GM12874 (cell line): ENCODE measurements around the gene PHYKPL.

Source experiments
- CTCF ChIP-seq: IDR thresholded peaks from 2 replicates; pipeline ENCODE4 v1.5.1; 2011; ENCODE audit warnings: low read depth, mild to moderate bottlenecking, control low read depth, low read length, moderate library complexity; ENCODE audit not compliant: insufficient read depth

PHYKPL gene

GRCh38 chr5:178277866-178278265 is 45.3 kb upstream of the PHYKPL start:
- TF ChIP-seq CTCF: no peak

DNA sequence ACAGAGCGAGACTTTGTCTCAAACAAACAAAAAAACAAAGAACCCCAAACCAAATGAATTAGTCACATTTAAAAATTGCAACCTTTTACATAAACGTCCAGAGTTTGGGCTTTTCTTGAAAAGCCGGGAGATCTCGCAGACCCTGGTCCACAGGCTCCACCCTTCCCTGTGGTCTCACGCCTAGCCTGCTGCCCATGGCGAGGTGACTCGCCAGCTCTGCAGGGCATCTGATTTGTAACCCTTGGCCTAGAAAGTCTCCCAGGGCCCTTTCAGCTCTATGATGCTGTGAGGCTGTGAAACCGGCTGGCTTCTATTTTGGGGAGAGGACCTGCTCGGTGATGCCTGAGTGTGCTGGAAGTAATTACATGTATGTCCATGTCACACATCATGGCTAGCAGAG is 44.7 kb upstream of the PHYKPL start:
- TF ChIP-seq CTCF: no peak

GRCh38 chr5:178274781-178275537 is 42.4 kb upstream of the PHYKPL start:
- no peak for TF ChIP-seq CTCF

GRCh38 chr5:178273665-178274541 is 41.3 kb upstream of the PHYKPL start:
- TF ChIP-seq CTCF: no peak

DNA sequence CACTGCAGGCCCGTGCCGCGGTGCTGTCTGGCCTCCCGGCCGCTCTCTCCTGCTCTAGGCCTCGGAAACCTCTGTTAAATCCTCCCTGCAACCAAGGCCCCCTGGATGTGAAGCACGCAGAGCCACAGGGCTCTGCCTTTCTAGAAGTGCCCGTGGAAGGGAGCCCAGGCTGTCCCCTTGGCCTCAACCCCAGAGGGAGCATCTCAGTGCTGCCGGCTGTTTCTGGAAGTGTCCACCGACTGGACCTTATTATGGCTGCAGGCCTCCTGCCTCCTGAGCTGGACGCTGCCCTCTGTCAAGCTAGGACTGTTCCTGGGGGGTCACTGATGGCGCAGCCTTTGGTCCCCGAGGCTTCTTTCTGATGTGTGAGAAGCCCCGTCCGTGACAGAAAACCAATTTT is 40.4 kb upstream of the PHYKPL start:
- no peak for TF ChIP-seq CTCF

GRCh38 chr5:178272591-178272990 is 40.0 kb upstream of the PHYKPL start:
- TF ChIP-seq CTCF: no peak

DNA sequence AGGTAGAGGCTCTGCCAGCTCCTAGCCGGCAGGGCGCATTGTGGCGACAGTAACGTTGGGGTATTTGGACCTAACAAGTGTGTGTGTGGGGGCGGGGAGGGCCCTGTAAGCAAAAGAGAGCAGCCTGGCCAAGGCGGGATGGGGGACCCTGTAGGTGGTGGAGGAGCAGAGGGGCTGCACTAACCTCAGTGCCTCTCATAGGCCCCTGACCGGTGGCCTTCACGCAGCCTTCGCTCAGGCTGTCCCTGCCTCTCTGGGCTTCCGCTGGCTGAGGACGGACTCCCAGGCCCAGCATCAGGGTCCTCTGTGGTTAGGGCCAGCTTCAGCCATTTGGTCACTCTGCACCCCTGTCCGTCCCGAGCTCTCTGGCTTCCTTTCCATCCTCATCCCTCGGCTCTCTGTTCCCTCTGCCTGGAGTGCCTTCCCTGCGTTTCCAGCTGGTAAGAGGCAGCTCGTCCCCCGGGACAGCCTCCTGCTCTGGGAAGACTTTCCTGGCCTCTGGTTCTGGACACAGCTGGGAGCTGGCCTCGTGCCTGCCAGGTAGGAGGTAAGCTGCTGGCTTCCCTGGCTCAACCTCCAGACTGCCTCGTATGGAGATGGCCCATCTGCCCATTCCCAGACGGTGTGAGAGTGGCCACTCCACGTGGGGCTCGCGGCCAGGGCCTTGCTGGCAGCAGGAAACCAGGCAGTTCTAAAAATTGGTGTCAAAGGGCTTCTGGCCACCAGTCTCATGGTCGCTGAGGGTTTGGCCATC is 39.3 kb upstream of the PHYKPL start:
- TF ChIP-seq CTCF: no peak
